HepG2 (cell line): ENCODE data around the gene SSH3. TPM values are rescaled to one million over a fixed set of nuclear protein-coding genes. Genes with fewer than 3 reads are reported as not detected.
A peak's percentile ranks its signal among the peaks of the same experiment; 100 is the strongest.

Experiments used
- CTCF ChIP-seq: sonication (generic); formaldehyde crosslinking; IDR thresholded peaks from 2 replicates; pipeline ENCODE4 v1.5.0; 2020; ENCODE audit warnings: mild to moderate bottlenecking, missing genetic modification reagents, moderate library complexity
- GATAD2A ChIP-seq: IDR thresholded peaks from 2 replicates; pipeline ENCODE4 v1.6.1; 2016
- HCFC1 ChIP-seq: fragments of 150-350 bp; IDR thresholded peaks from 2 replicates; pipeline ENCODE4 v1.6.1; 2014; ENCODE audit warnings: low read depth, low read length
- HNF4A ChIP-seq: sonication (generic); formaldehyde crosslinking; IDR thresholded peaks from 2 replicates; pipeline ENCODE4 v1.4.0; 2020; ENCODE audit warnings: missing genetic modification reagents
- HOMEZ ChIP-seq: IDR thresholded peaks from 2 replicates; pipeline ENCODE4 v1.6.1; 2016; ENCODE audit warnings: low read depth
- LCORL ChIP-seq, 2 experiments: fragments of 450-650 bp in 1 of 2; sonication (generic) in 1 of 2; formaldehyde crosslinking in 1 of 2; IDR thresholded peaks; 2 replicates each; pipeline versions ENCODE4 v1.5.0 to v1.6.1; 2017 to 2020; ENCODE audit warnings: antibody characterized with exemption in 1 of 2, missing genetic modification reagents in 1 of 2
- MATR3 ChIP-seq: sonication (generic); formaldehyde crosslinking; IDR thresholded peaks from 2 replicates; pipeline ENCODE4 v1.4.0; 2020; ENCODE audit warnings: missing genetic modification reagents
- NCOA1 ChIP-seq: sonication (generic); formaldehyde crosslinking; IDR thresholded peaks from 2 replicates; pipeline ENCODE4 v1.9.0; 2021; ENCODE audit warnings: missing genetic modification reagents
- NFATC3 ChIP-seq: sonication (generic); formaldehyde crosslinking; IDR thresholded peaks from 2 replicates; pipeline ENCODE4 v1.5.1; 2020; ENCODE audit warnings: mild to moderate bottlenecking, missing genetic modification reagents
- POLR2AphosphoS5 ChIP-seq: IDR thresholded peaks from 2 replicates; pipeline ENCODE4 v1.6.1; 2012; ENCODE audit warnings: low read depth, low read length
- SMAD9 ChIP-seq: sonication (generic); formaldehyde crosslinking; IDR thresholded peaks from 2 replicates; pipeline ENCODE4 v1.5.1; 2020; ENCODE audit warnings: mild to moderate bottlenecking, missing genetic modification reagents
- TEAD3 ChIP-seq: optimal IDR thresholded peaks from 2 replicates; pipeline ENCODE3; 2016; ENCODE audit warnings: borderline replicate concordance
- YEATS4 ChIP-seq: sonication (generic); formaldehyde crosslinking; IDR thresholded peaks from 2 replicates; pipeline ENCODE4 v1.4.0; 2020; ENCODE audit warnings: missing genetic modification reagents, borderline replicate concordance
- ZBTB38 ChIP-seq: sonication (generic); formaldehyde crosslinking; IDR thresholded peaks from 2 replicates; pipeline ENCODE4 v1.5.1; 2020; ENCODE audit warnings: mild to moderate bottlenecking, missing genetic modification reagents
- ZNF33B ChIP-seq: sonication (generic); formaldehyde crosslinking; IDR thresholded peaks from 2 replicates; pipeline ENCODE4 v1.5.1; 2020; ENCODE audit warnings: mild to moderate bottlenecking, missing genetic modification reagents
- ZNF414 ChIP-seq: sonication (generic); formaldehyde crosslinking; IDR thresholded peaks from 2 replicates; pipeline ENCODE4 v1.5.0; 2020; ENCODE audit warnings: missing genetic modification reagents
- ZNF687 ChIP-seq: sonication (generic); formaldehyde crosslinking; IDR thresholded peaks from 2 replicates; pipeline ENCODE4 v1.5.1; 2020; ENCODE audit warnings: mild to moderate bottlenecking, missing genetic modification reagents, moderate library complexity
- polyA plus RNA-seq, 8 experiments: library from polyadenylated mRNA; depleted of rRNA in 3 of 8; stranded (reverse) in 7 of 8; unstranded in 1 of 8; fragments of >200 nt; fragmentation: Illumina TruSeq in 4 of 8; extraction: Trizol in 4 of 8; gene quantifications; 2 replicates each; pipeline versions ENCODE4 v1.2.1 to v1.2.3, GENCODE V29; 2011 to 2016; ENCODE audit warnings: low read depth in 4 of 8, missing spikeins in 1 of 8, mixed read lengths in 1 of 8; ENCODE audit not compliant: insufficient read depth in 1 of 8
- total RNA-seq, 5 experiments: library from RNA; depleted of rRNA; stranded (reverse); fragments of >200 nt; fragmentation: Illumina TruSeq; extraction: Trizol; gene quantifications; 2 replicates each; pipeline ENCODE4 v1.2.3, GENCODE V29; 2016; ENCODE audit warnings: low read depth in 1 of 5

Gene SSH3
- total and polyA plus RNA-seq, 2 of the 13 experiments (the other 11 are each of a cell fraction or from before 2014, with no cell fraction given): 12.4 to 18.8 TPM

- TF ChIP-seq POLR2AphosphoS5 (peak; percentile 41; the same call in 1 of the 2 replicates), HCFC1 (no peak), SMAD9 (CRISPR knock-in tag) (peak; percentile 37; the same call in 1 of the 2 replicates), YEATS4 (no peak), NCOA1 (no peak), HOMEZ (CRISPR knock-in tag) (no peak), ZNF414 (CRISPR knock-in tag) (peak; percentile 48; the same call in 1 of the 2 replicates), ZBTB38 (CRISPR knock-in tag) (peak; percentile 64; the same call in 1 of the 2 replicates), HNF4A (CRISPR knock-in tag) (peak; percentile 79), ZNF33B (0 out of 2 replicates have a peak, but pooled peaks have one; percentile 24), MATR3 (CRISPR knock-in tag) (no peak), CTCF (CRISPR knock-in tag) (peak; percentile 43), TEAD3 (CRISPR knock-in tag) (peak; percentile 37), GATAD2A (CRISPR knock-in tag) (no peak), ZNF687 (CRISPR knock-in tag) (peak; percentile 91), NFATC3 (CRISPR knock-in tag) (no peak), LCORL (IDR thresholded peaks at IDR 0.05) (no peak), LCORL (CRISPR knock-in tag; IDR thresholded peaks at IDR 0.05) (peak; percentile 62)
Observed at GRCh38 chr11:67267188-67268080, 35.9 kb upstream of the SSH3 start (continued).
